Activated CD4-positive, alpha-beta T cell treated with anti-CD3 and anti-CD28 coated beads, Interleukin-2, amount 10 ng/mL, durations not matched to agents 7 days and 5 days (primary cell): ENCODE measurements around the gene CLMN. TPM values are rescaled to one million over a fixed set of nuclear protein-coding genes. Genes with fewer than 3 reads are reported as not detected.
A peak's percentile ranks its signal among the peaks of the same experiment; 100 is the strongest.
"Not testable (repeated sequence)": the region's sequence is repeated elsewhere in the genome, so short reads cannot be mapped to it uniquely, and the experiment has no call there.

Experiments used
- CTCF ChIA-PET: fragments of 350-600 bp; sonication (Branson Sonifier 250); formaldehyde crosslinking; loops from one replicate; lab custom pipeline; 2021; ENCODE audit warnings: antibody characterized with exemption; lab: Charles Lee
- POLR2A ChIA-PET: fragments of 350-600 bp; sonication (Branson Sonifier 250); formaldehyde crosslinking; loops from one replicate; lab custom pipeline; 2021; ENCODE audit warnings: antibody characterized with exemption; lab: Charles Lee
- DNase-seq: peaks from one replicate; pipeline ENCODE4 v3.0.0-alpha.2; 2020
- H3K27ac Mint-ChIP-seq: one replicate; pipeline ENCODE4 v1.8.0; 2021; ENCODE audit warnings: mild to moderate bottlenecking, moderate library complexity, mixed read lengths
- H3K27me3 Mint-ChIP-seq: one replicate; pipeline ENCODE4 v1.8.0; 2021; ENCODE audit warnings: mixed read lengths
- H3K36me3 Mint-ChIP-seq: one replicate; pipeline ENCODE4 v1.8.0; 2021; ENCODE audit warnings: low read depth, mixed read lengths
- H3K4me1 Mint-ChIP-seq: one replicate; pipeline ENCODE4 v1.8.0; 2021; ENCODE audit warnings: mixed read lengths
- H3K4me3 Mint-ChIP-seq: one replicate; pipeline ENCODE4 v1.8.0; 2021; ENCODE audit warnings: mild to moderate bottlenecking, moderate library complexity, mixed read lengths
- H3K9me3 Mint-ChIP-seq: one replicate; pipeline ENCODE4 v1.8.0; 2021; ENCODE audit warnings: mixed read lengths
- total RNA-seq, 2 experiments: library from RNA; stranded (reverse); gene quantifications; one replicate each; pipeline ENCODE4 v1.2.3, GENCODE V29; 2021

The CLMN gene
- total RNA-seq, 2 experiments from 2014 or later, result 0.42 to 0.94 TPM

GRCh38 chr14:95180966-95181741 lies 138.6 kb downstream of the CLMN start:
- DNase-seq, result no peak
- Mint-ChIP-seq H3K4me3 (no peak overlapping the region), H3K9me3 (no peaks in the 10 kb centered on the region), H3K27ac (no peak overlapping the region), H3K4me1 (no peaks in the 10 kb centered on the region), H3K36me3 (no peaks in the 10 kb centered on the region), H3K27me3 (peaks cover 14% of the 10 kb centered on the region)
- ChIA-PET POLR2A (no interaction called here), CTCF (interaction anchor here (0.6 kb wide), 1 partner anchor 50 kb away, joined by 3 read pairs; no protein-coding TSS in a partner anchor)

- H3K27me3 Mint-ChIP-seq, H3K9me3 Mint-ChIP-seq, H3K4me3 Mint-ChIP-seq, H3K36me3 Mint-ChIP-seq, DNase-seq, H3K4me1 Mint-ChIP-seq, H3K27ac Mint-ChIP-seq, CTCF ChIA-PET, POLR2A ChIA-PET: not testable (repeated sequence)
These were observed 144.0 kb downstream of the CLMN start for GRCh38 chr14:95175670-95176069.

GRCh38 chr14:95174184-95174792 lies 145.4 kb downstream of the CLMN start:
- Mint-ChIP-seq H3K4me3 (no peak overlapping the region), H3K27ac (no peak overlapping the region), H3K9me3 (peaks cover 2% of the 10 kb centered on the region), H3K27me3 (peaks cover 3% of the 10 kb centered on the region), H3K4me1 (no peaks in the 10 kb centered on the region), H3K36me3 (no peaks in the 10 kb centered on the region)
- ChIA-PET POLR2A (no interaction called here), CTCF (no interaction called here)
- DNase-seq, result no peak

- peaks cover 2% of the 10 kb centered on the region for H3K9me3 Mint-ChIP-seq
- no peaks in the 10 kb centered on the region for H3K4me1 Mint-ChIP-seq
These were observed 146.2 kb downstream of the CLMN start for GRCh38 chr14:95173518-95173917.

GRCh38 chr14:95167177-95167576 lies 152.5 kb downstream of the CLMN start:
- no peak overlapping the region for H3K4me3 Mint-ChIP-seq
- no peaks in the 10 kb centered on the region for H3K27me3 Mint-ChIP-seq
- ChIA-PET POLR2A (no interaction called here), CTCF (no interaction called here)
- peaks cover 16% of the 10 kb centered on the region for H3K9me3 Mint-ChIP-seq
- H3K4me1 Mint-ChIP-seq, result no peaks in the 10 kb centered on the region
- no peak for DNase-seq
- no peaks in the 10 kb centered on the region for H3K36me3 Mint-ChIP-seq
- no peak overlapping the region for H3K27ac Mint-ChIP-seq

More at GRCh38 chr14:95173518-95173917, 146.2 kb downstream of the CLMN start:
- DNase-seq, result no peak
- Mint-ChIP-seq H3K27me3 (peaks cover 3% of the 10 kb centered on the region), H3K36me3 (no peaks in the 10 kb centered on the region), H3K4me3 (no peak overlapping the region), H3K27ac (no peak overlapping the region)
- POLR2A ChIA-PET, result no interaction called here
- CTCF ChIA-PET, result no interaction called here

- no peak overlapping the region for H3K4me3 Mint-ChIP-seq
- POLR2A ChIA-PET, result no interaction called here
- no peak overlapping the region for H3K27ac Mint-ChIP-seq
- peaks cover 16% of the 10 kb centered on the region for H3K9me3 Mint-ChIP-seq
- H3K27me3 Mint-ChIP-seq, result no peaks in the 10 kb centered on the region
- CTCF ChIA-PET, result no interaction called here
- DNase-seq, result no peak
- H3K36me3 Mint-ChIP-seq, result no peaks in the 10 kb centered on the region
- no peaks in the 10 kb centered on the region for H3K4me1 Mint-ChIP-seq
These were observed 154.2 kb downstream of the CLMN start for GRCh38 chr14:95165517-95165916.

- POLR2A ChIA-PET, result no interaction called here
- Mint-ChIP-seq H3K27me3 (no peaks in the 10 kb centered on the region), H3K36me3 (no peaks in the 10 kb centered on the region), H3K27ac (peak overlapping the region; percentile 59), H3K4me1 (no peaks in the 10 kb centered on the region), H3K4me3 (no peak overlapping the region), H3K9me3 (peaks cover 16% of the 10 kb centered on the region)
- CTCF ChIA-PET, result no interaction called here
- DNase-seq, result no peak
These were observed 155.2 kb downstream of the CLMN start for GRCh38 chr14:95164506-95164905.

- no peak for DNase-seq
- ChIA-PET CTCF (no interaction called here), POLR2A (no interaction called here)
- H3K27ac Mint-ChIP-seq, result no peak overlapping the region
- no peak overlapping the region for H3K4me3 Mint-ChIP-seq
- no peaks in the 10 kb centered on the region for H3K27me3 Mint-ChIP-seq
- H3K9me3 Mint-ChIP-seq, result peaks cover 16% of the 10 kb centered on the region
- H3K4me1 Mint-ChIP-seq, result peaks cover 2% of the 10 kb centered on the region
- no peaks in the 10 kb centered on the region for H3K36me3 Mint-ChIP-seq
These were observed 156.0 kb downstream of the CLMN start for GRCh38 chr14:95163666-95164065.

- Mint-ChIP-seq H3K9me3 (peaks cover 16% of the 10 kb centered on the region), H3K27me3 (no peaks in the 10 kb centered on the region), H3K4me3 (no peak overlapping the region), H3K4me1 (peaks cover 7% of the 10 kb centered on the region), H3K36me3 (no peaks in the 10 kb centered on the region), H3K27ac (no peak overlapping the region)
- DNase-seq, result no peak
- CTCF ChIA-PET, result no interaction called here
- POLR2A ChIA-PET, result no interaction called here
These were observed 156.6 kb downstream of the CLMN start for GRCh38 chr14:95163132-95163531.

- H3K4me3 Mint-ChIP-seq, result no peak overlapping the region
- H3K36me3 Mint-ChIP-seq, result no peaks in the 10 kb centered on the region
- POLR2A ChIA-PET, result no interaction called here
- DNase-seq, result no peak
- CTCF ChIA-PET, result no interaction called here
- H3K27ac Mint-ChIP-seq, result no peak overlapping the region
- H3K9me3 Mint-ChIP-seq, result peaks cover 11% of the 10 kb centered on the region
- H3K4me1 Mint-ChIP-seq, result peaks cover 11% of the 10 kb centered on the region
- H3K27me3 Mint-ChIP-seq, result no peaks in the 10 kb centered on the region
These were observed 157.1 kb downstream of the CLMN start for GRCh38 chr14:95162641-95163040.

- Mint-ChIP-seq H3K4me3 (peak within 1 kb of the TSS; percentile 94), H3K9me3 (no peaks in the 10 kb centered on the region), H3K4me1 (peaks cover 42% of the 10 kb centered on the region), H3K27me3 (no peaks in the 10 kb centered on the region), H3K27ac (peak within 1 kb of the TSS; percentile 99), H3K36me3 (peaks cover 21% of the 10 kb centered on the region)
- CTCF ChIA-PET, result no interaction called here
- DNase-seq, result peak; percentile 93
- POLR2A ChIA-PET, result no interaction called here
These were observed 162.2 kb downstream of the CLMN start, which contains the start of gene DICER1 for GRCh38 chr14:95157327-95158189. DICER1 (minus strand) TSS chr14:95157529; CDS start chr14:95133458, 24,071 bp downstream.

GRCh38 chr14:95157048-95157326 lies 162.7 kb downstream of the CLMN start:
- peak overlapping the region; percentile 94 for H3K4me3 Mint-ChIP-seq
- H3K27me3 Mint-ChIP-seq, result no peaks in the 10 kb centered on the region
- POLR2A ChIA-PET, result no interaction called here
- H3K9me3 Mint-ChIP-seq, result no peaks in the 10 kb centered on the region
- H3K4me1 Mint-ChIP-seq, result peaks cover 44% of the 10 kb centered on the region
- peak overlapping the region; percentile 99 for H3K27ac Mint-ChIP-seq
- peaks cover 23% of the 10 kb centered on the region for H3K36me3 Mint-ChIP-seq
- no peak for DNase-seq
- CTCF ChIA-PET, result no interaction called here
